GM18502 (cell line): ENCODE data around the gene HES4.
"Not testable (repeated sequence)": the region's sequence is repeated elsewhere in the genome, so short reads cannot be mapped to it uniquely, and the experiment has no call there.

Experiments used
- ATAC-seq: cut with Tn5 transposase; IDR thresholded peaks from one replicate; pipeline ENCODE4 v1.9.1; 2021; ENCODE audit warnings: mild to moderate bottlenecking; ENCODE audit not compliant: unreplicated experiment, poor library complexity

The HES4 gene

GRCh38 chr1:1019122-1019999 lies 19.5 kb upstream of the HES4 start:
- ATAC-seq, result peak; percentile 74

GRCh38 chr1:1018321-1018685 lies 18.4 kb upstream of the HES4 start:
- ATAC-seq, result not testable (repeated sequence)

GRCh38 chr1:1017397-1018320 lies 17.8 kb upstream of the HES4 start:
- not testable (repeated sequence) for ATAC-seq

GRCh38 chr1:1014799-1015681 lies 15.1 kb upstream of the HES4 start:
- ATAC-seq, result no peak

GRCh38 chr1:1013922-1014648 lies 14.2 kb upstream of the HES4 start:
- peak; percentile 22 for ATAC-seq

GRCh38 chr1:1013105-1013921 lies 13.4 kb upstream of the HES4 start, which contains the start of gene ISG15:
TSS of gene ISG15 (plus strand) at chr1:1013497. CDS start at chr1:1013574, 77 bp downstream.
- peak; percentile 76 for ATAC-seq

- ATAC-seq, result not testable (repeated sequence)
Observed at GRCh38 chr1:1012736-1013104, 12.8 kb upstream of the HES4 start.

GRCh38 chr1:1011396-1011949 lies 11.6 kb upstream of the HES4 start:
- ATAC-seq, result no peak

GRCh38 chr1:1010131-1010530 lies 10.2 kb upstream of the HES4 start:
- not testable (repeated sequence) for ATAC-seq

GRCh38 chr1:1006305-1007159 lies 6.6 kb upstream of the HES4 start:
- no peak for ATAC-seq

- no peak for ATAC-seq
Observed at GRCh38 chr1:1005774-1006304, 5.9 kb upstream of the HES4 start.

GRCh38 chr1:1004780-1005697 lies 5.1 kb upstream of the HES4 start:
- ATAC-seq, result no peak

GRCh38 chr1:1004420-1004779 lies 4.5 kb upstream of the HES4 start:
- no peak for ATAC-seq

- no peak for ATAC-seq
Observed at GRCh38 chr1:1003618-1004419, 3.9 kb upstream of the HES4 start.

GRCh38 chr1:1001057-1001783 lies 1.3 kb upstream of the HES4 start:
- ATAC-seq, result no peak
